ENCODE data around the gene MX1.

Gene MX1

GRCh38 chr21:41393876-41394465 lies 32.1 kb upstream of the MX1 start:
- H3K9me3 ChIP-seq (ENCODE audit: control insufficient read depth in 1 of 2, low read length in 2 of 2): no peaks in the 10 kb centered on the region
- H3K36me3 ChIP-seq (ENCODE audit: control insufficient read depth in 1 of 2, insufficient read depth in 2 of 2, low read length in 2 of 2): peaks cover 3 to 34% of the 10 kb centered on the region in 2 donors
- no peak overlapping the region for H3K9ac ChIP-seq (ENCODE audit: low read depth in 1 of 2, low read length in 2 of 2)

GRCh38 chr21:41396558-41397075 lies 29.4 kb upstream of the MX1 start:
- Histone ChIP-seq H3K4me3 (ENCODE audit: low read depth in 1 of 2, low read length in 2 of 2) (no peak overlapping the region), H3K9ac (ENCODE audit: low read depth in 1 of 2, low read length in 2 of 2) (no peak overlapping the region), H3K27ac (ENCODE audit: low read depth, low read length) (no peak overlapping the region), H3K36me3 (ENCODE audit: control insufficient read depth in 1 of 2, insufficient read depth in 2 of 2, low read length in 2 of 2) (peaks cover 3 to 44% of the 10 kb centered on the region in 2 donors), H3K9me3 (ENCODE audit: control insufficient read depth in 1 of 2, low read length in 2 of 2) (no peaks in the 10 kb centered on the region), H3K4me1 (ENCODE audit: control insufficient read depth in 1 of 2, insufficient read depth in 2 of 2, low read length in 2 of 2) (no peaks in the 10 kb centered on the region), H3K27me3 (ENCODE audit: control insufficient read depth in 1 of 2, insufficient read depth in 2 of 2, low read length in 2 of 2) (no peaks in the 10 kb centered on the region)

More at GRCh38 chr21:41393876-41394465, 32.1 kb upstream of the MX1 start:
- Histone ChIP-seq H3K4me1 (ENCODE audit: control insufficient read depth in 1 of 2, insufficient read depth in 2 of 2, low read length in 2 of 2) (no peaks in the 10 kb centered on the region), H3K27ac (ENCODE audit: low read depth, low read length) (no peak overlapping the region), H3K4me3 (ENCODE audit: low read depth in 1 of 2, low read length in 2 of 2) (no peak overlapping the region), H3K27me3 (ENCODE audit: control insufficient read depth in 1 of 2, insufficient read depth in 2 of 2, low read length in 2 of 2) (no peaks in the 10 kb centered on the region)

GRCh38 chr21:41397471-41397891 lies 28.6 kb upstream of the MX1 start:
- no peaks in the 10 kb centered on the region for H3K9me3 ChIP-seq (ENCODE audit: control insufficient read depth in 1 of 2, low read length in 2 of 2)

DNA sequence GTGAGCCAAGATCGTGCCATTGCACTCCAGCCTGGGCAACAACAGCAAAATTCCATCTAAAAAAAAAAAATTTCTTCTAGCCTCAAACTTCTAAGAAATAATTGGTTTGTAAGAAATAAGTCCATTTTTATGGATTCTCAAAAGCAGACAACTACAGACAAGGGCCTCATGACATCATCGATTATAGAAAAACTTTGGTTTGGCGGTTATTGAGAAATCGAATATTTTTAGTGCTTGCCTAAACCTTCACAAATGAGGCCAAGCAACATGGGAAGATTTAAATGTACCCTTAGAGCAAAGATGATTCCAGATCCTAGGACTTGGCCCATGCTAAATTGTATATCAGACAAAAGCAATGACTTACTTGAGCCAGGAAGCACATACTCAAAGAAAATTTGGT lies 27.8 kb upstream of the MX1 start:
- Histone ChIP-seq H3K27me3 (ENCODE audit: control insufficient read depth in 1 of 2, insufficient read depth in 2 of 2, low read length in 2 of 2) (no peaks in the 10 kb centered on the region), H3K36me3 (ENCODE audit: control insufficient read depth in 1 of 2, insufficient read depth in 2 of 2, low read length in 2 of 2) (peaks cover 3 to 60% of the 10 kb centered on the region in 2 donors), H3K4me1 (ENCODE audit: control insufficient read depth in 1 of 2, insufficient read depth in 2 of 2, low read length in 2 of 2) (no peaks in the 10 kb centered on the region), H3K4me3 (ENCODE audit: low read depth in 1 of 2, low read length in 2 of 2) (no peak overlapping the region), H3K9ac (ENCODE audit: low read depth in 1 of 2, low read length in 2 of 2) (no peak overlapping the region), H3K27ac (ENCODE audit: low read depth, low read length) (no peak overlapping the region), H3K9me3 (ENCODE audit: control insufficient read depth in 1 of 2, low read length in 2 of 2) (no peaks in the 10 kb centered on the region)

More at GRCh38 chr21:41397471-41397891, 28.6 kb upstream of the MX1 start:
- Histone ChIP-seq H3K4me1 (ENCODE audit: control insufficient read depth in 1 of 2, insufficient read depth in 2 of 2, low read length in 2 of 2) (no peaks in the 10 kb centered on the region), H3K27me3 (ENCODE audit: control insufficient read depth in 1 of 2, insufficient read depth in 2 of 2, low read length in 2 of 2) (no peaks in the 10 kb centered on the region), H3K4me3 (ENCODE audit: low read depth in 1 of 2, low read length in 2 of 2) (no peak overlapping the region), H3K27ac (ENCODE audit: low read depth, low read length) (no peak overlapping the region), H3K9ac (ENCODE audit: low read depth in 1 of 2, low read length in 2 of 2) (no peak overlapping the region), H3K36me3 (ENCODE audit: control insufficient read depth in 1 of 2, insufficient read depth in 2 of 2, low read length in 2 of 2) (peaks cover 3 to 52% of the 10 kb centered on the region in 2 donors)

DNA sequence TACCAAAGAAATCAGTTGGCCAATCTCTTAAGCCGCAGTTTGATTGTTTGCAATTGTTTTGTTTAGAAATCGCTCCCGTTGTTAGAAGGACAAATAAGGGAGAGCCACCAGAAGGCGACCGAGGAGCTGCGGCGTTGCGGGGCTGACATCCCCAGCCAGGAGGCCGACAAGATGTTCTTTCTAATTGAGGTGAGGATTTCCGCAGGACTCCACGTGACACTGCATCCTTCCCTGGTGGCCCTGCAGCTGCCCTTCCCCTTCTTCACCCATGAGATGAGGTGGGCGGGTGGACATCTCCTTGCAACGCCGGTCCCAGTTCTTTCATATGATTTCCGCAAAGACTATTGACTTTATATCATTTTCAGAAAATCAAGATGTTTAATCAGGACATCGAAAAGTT lies 27.2 kb upstream of the MX1 start:
- Histone ChIP-seq H3K36me3 (ENCODE audit: control insufficient read depth in 1 of 2, insufficient read depth in 2 of 2, low read length in 2 of 2) (peaks cover 3 to 64% of the 10 kb centered on the region in 2 donors), H3K27ac (ENCODE audit: low read depth, low read length) (no peak overlapping the region), H3K27me3 (ENCODE audit: control insufficient read depth in 1 of 2, insufficient read depth in 2 of 2, low read length in 2 of 2) (no peaks in the 10 kb centered on the region), H3K9me3 (ENCODE audit: control insufficient read depth in 1 of 2, low read length in 2 of 2) (no peaks in the 10 kb centered on the region), H3K4me3 (ENCODE audit: low read depth in 1 of 2, low read length in 2 of 2) (no peak overlapping the region), H3K9ac (ENCODE audit: low read depth in 1 of 2, low read length in 2 of 2) (no peak overlapping the region), H3K4me1 (ENCODE audit: control insufficient read depth in 1 of 2, insufficient read depth in 2 of 2, low read length in 2 of 2) (no peaks in the 10 kb centered on the region)

DNA sequence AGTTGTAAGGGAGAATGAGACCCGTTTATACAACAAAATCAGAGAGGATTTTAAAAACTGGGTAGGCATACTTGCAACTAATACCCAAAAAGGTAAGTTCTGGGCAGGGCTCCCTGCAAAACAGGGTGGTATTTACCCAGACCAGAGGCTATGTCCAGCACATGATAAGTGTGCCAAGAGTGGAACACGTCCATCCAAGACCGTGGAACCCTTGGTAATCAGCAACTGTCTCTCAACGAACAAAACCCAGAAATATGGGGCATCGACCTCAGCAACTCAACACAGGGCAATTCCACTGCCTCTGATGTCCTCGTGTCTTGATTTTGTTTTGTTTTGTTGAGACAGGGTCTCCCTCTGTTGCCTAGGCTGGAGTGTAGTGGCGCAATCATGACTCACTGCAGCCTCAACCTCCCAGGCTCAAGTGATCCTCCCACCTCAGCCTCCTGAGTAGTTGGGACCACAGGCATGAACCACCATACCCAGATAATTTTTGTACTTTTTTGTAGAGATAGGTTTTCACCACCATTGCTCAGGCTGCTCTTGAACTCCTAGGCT lies 26.7 kb upstream of the MX1 start:
- Histone ChIP-seq H3K9me3 (ENCODE audit: control insufficient read depth in 1 of 2, low read length in 2 of 2) (no peaks in the 10 kb centered on the region), H3K4me1 (ENCODE audit: control insufficient read depth in 1 of 2, insufficient read depth in 2 of 2, low read length in 2 of 2) (no peaks in the 10 kb centered on the region), H3K27ac (ENCODE audit: low read depth, low read length) (no peak overlapping the region), H3K36me3 (ENCODE audit: control insufficient read depth in 1 of 2, insufficient read depth in 2 of 2, low read length in 2 of 2) (peaks cover 3 to 69% of the 10 kb centered on the region in 2 donors), H3K9ac (ENCODE audit: low read depth in 1 of 2, low read length in 2 of 2) (no peak overlapping the region), H3K4me3 (ENCODE audit: low read depth in 1 of 2, low read length in 2 of 2) (no peak overlapping the region), H3K27me3 (ENCODE audit: control insufficient read depth in 1 of 2, insufficient read depth in 2 of 2, low read length in 2 of 2) (no peaks in the 10 kb centered on the region)

GRCh38 chr21:41402231-41402630 lies 23.8 kb upstream of the MX1 start:
- H3K4me3 ChIP-seq (ENCODE audit: low read depth in 1 of 2, low read length in 2 of 2): no peak overlapping the region
- no peak overlapping the region for H3K27ac ChIP-seq (ENCODE audit: low read depth, low read length)
- H3K9ac ChIP-seq (ENCODE audit: low read depth in 1 of 2, low read length in 2 of 2): no peak overlapping the region
- H3K36me3 ChIP-seq (ENCODE audit: control insufficient read depth in 1 of 2, insufficient read depth in 2 of 2, low read length in 2 of 2): peaks cover 5 to 63% of the 10 kb centered on the region in 2 donors
- no peaks in the 10 kb centered on the region for H3K27me3 ChIP-seq (ENCODE audit: control insufficient read depth in 1 of 2, insufficient read depth in 2 of 2, low read length in 2 of 2)
- no peaks in the 10 kb centered on the region for H3K4me1 ChIP-seq (ENCODE audit: control insufficient read depth in 1 of 2, insufficient read depth in 2 of 2, low read length in 2 of 2)
- no peaks in the 10 kb centered on the region for H3K9me3 ChIP-seq (ENCODE audit: control insufficient read depth in 1 of 2, low read length in 2 of 2)

- Histone ChIP-seq H3K4me1 (ENCODE audit: control insufficient read depth in 1 of 2, insufficient read depth in 2 of 2, low read length in 2 of 2) (no peaks in the 10 kb centered on the region), H3K27ac (ENCODE audit: low read depth, low read length) (no peak overlapping the region), H3K36me3 (ENCODE audit: control insufficient read depth in 1 of 2, insufficient read depth in 2 of 2, low read length in 2 of 2) (peaks cover 5 to 60% of the 10 kb centered on the region in 2 donors), H3K9ac (ENCODE audit: low read depth in 1 of 2, low read length in 2 of 2) (no peak overlapping the region), H3K9me3 (ENCODE audit: control insufficient read depth in 1 of 2, low read length in 2 of 2) (no peaks in the 10 kb centered on the region), H3K27me3 (ENCODE audit: control insufficient read depth in 1 of 2, insufficient read depth in 2 of 2, low read length in 2 of 2) (no peaks in the 10 kb centered on the region), H3K4me3 (ENCODE audit: low read depth in 1 of 2, low read length in 2 of 2) (no peak overlapping the region)
Observed at GRCh38 chr21:41402796-41403195, 23.2 kb upstream of the MX1 start.

GRCh38 chr21:41403331-41403730 lies 22.7 kb upstream of the MX1 start:
- Histone ChIP-seq H3K36me3 (ENCODE audit: control insufficient read depth in 1 of 2, insufficient read depth in 2 of 2, low read length in 2 of 2) (peaks cover 7 to 62% of the 10 kb centered on the region in 2 donors), H3K27me3 (ENCODE audit: control insufficient read depth in 1 of 2, insufficient read depth in 2 of 2, low read length in 2 of 2) (no peaks in the 10 kb centered on the region), H3K9ac (ENCODE audit: low read depth in 1 of 2, low read length in 2 of 2) (no peak overlapping the region), H3K4me3 (ENCODE audit: low read depth in 1 of 2, low read length in 2 of 2) (no peak overlapping the region), H3K9me3 (ENCODE audit: control insufficient read depth in 1 of 2, low read length in 2 of 2) (no peaks in the 10 kb centered on the region), H3K27ac (ENCODE audit: low read depth, low read length) (no peak overlapping the region), H3K4me1 (ENCODE audit: control insufficient read depth in 1 of 2, insufficient read depth in 2 of 2, low read length in 2 of 2) (no peaks in the 10 kb centered on the region)

DNA sequence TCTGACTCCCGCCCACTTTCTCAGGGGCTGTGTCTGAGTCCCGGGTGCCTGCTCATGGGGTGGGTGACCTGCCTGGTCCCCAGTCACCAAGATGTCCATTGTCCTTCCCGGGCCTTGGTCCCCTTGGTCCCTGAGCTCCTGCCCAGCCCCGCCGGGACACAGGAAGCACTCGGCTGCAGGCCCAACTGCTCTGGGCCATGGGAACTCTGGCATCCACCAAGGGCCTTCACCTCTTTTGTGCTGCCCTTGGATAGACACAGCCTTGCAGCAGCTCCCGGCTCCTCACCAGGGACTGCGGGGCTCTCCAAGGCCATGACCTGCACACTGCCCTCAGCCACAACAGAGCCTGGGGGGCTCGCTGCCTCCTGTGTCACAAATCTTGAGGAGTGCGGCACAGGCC lies 22.1 kb upstream of the MX1 start:
- peaks cover 4 to 62% of the 10 kb centered on the region in 2 donors for H3K36me3 ChIP-seq (ENCODE audit: control insufficient read depth in 1 of 2, insufficient read depth in 2 of 2, low read length in 2 of 2)
- no peak overlapping the region for H3K27ac ChIP-seq (ENCODE audit: low read depth, low read length)
- no peaks in the 10 kb centered on the region for H3K9me3 ChIP-seq (ENCODE audit: control insufficient read depth in 1 of 2, low read length in 2 of 2)
- no peak overlapping the region for H3K9ac ChIP-seq (ENCODE audit: low read depth in 1 of 2, low read length in 2 of 2)
- no peak overlapping the region for H3K4me3 ChIP-seq (ENCODE audit: low read depth in 1 of 2, low read length in 2 of 2)
- no peaks in the 10 kb centered on the region for H3K27me3 ChIP-seq (ENCODE audit: control insufficient read depth in 1 of 2, insufficient read depth in 2 of 2, low read length in 2 of 2)
- H3K4me1 ChIP-seq (ENCODE audit: control insufficient read depth in 1 of 2, insufficient read depth in 2 of 2, low read length in 2 of 2): no peaks in the 10 kb centered on the region

All from duodenal mucosa (tissue), 2 donors.